ENCODE measurements around the gene PTGR3. TPM values are rescaled to one million over a fixed set of nuclear protein-coding genes. Genes with fewer than 3 reads are reported as not detected.

The PTGR3 gene
- total RNA-seq, 2 experiments from 2014 or later = 1.8 to 14.9 TPM

GRCh38 chr18:75201282-75202270 lies 7.4 kb downstream of the PTGR3 start:
- CTCF ChIA-PET (ENCODE audit: unreplicated experiment) = no interaction called here
- H4K20me1 ChIP-seq (ENCODE audit: insufficient read depth, low read length) = no peaks in the 10 kb centered on the region
- intact Hi-C loops (cut with micrococcal nuclease; ENCODE audit: unreplicated experiment) = no loop called here

GRCh38 chr18:75200605-75201280 lies 8.2 kb downstream of the PTGR3 start:
- DNase-seq (ENCODE audit: low spot score) = no peak
- Histone ChIP-seq H3K4me3 (ENCODE audit: low read depth, low read length, poor library complexity, severe bottlenecking) (no peak overlapping the region), H3K9me3 (ENCODE audit: low read length) (no peaks in the 10 kb centered on the region), H4K20me1 (ENCODE audit: insufficient read depth, low read length) (no peaks in the 10 kb centered on the region), H3K4me2 (ENCODE audit: low read length) (no peak overlapping the region), H2AFZ (ENCODE audit: low read length) (no peak overlapping the region), H3K9me2 (ENCODE audit: insufficient read depth, low read length) (no peaks in the 10 kb centered on the region), H3K79me2 (ENCODE audit: insufficient read depth, low read depth, low read length) (no peaks in the 10 kb centered on the region), H3K4me1 (ENCODE audit: insufficient read depth, low read length, poor library complexity, severe bottlenecking) (no peaks in the 10 kb centered on the region), H3K36me3 (ENCODE audit: insufficient read depth, low read length) (no peaks in the 10 kb centered on the region), H3K27ac (ENCODE audit: low read depth, low read length, poor library complexity, severe bottlenecking) (no peak overlapping the region)
- TF ChIP-seq EZH2phosphoT487 (IDR thresholded peaks at IDR 0.05; ENCODE audit: borderline replicate concordance, low read depth, low read length) (no peak), CTCF (conservative IDR thresholded peaks at IDR 0.05; ENCODE audit: low read length) (no peak)
- intact Hi-C loops (cut with micrococcal nuclease; ENCODE audit: unreplicated experiment) = no loop called here
- ChIA-PET POLR2A (no interaction called here), CTCF (ENCODE audit: unreplicated experiment) (no interaction called here)
- no TSS peak for BruUV-seq (replicated peaks)

More at GRCh38 chr18:75201282-75202270, 7.4 kb downstream of the PTGR3 start:
- BruUV-seq (replicated peaks) = no TSS peak
- Histone ChIP-seq H3K4me3 (ENCODE audit: low read depth, low read length, poor library complexity, severe bottlenecking) (no peak overlapping the region), H3K4me1 (ENCODE audit: insufficient read depth, low read length, poor library complexity, severe bottlenecking) (no peaks in the 10 kb centered on the region), H3K36me3 (ENCODE audit: insufficient read depth, low read length) (no peaks in the 10 kb centered on the region), H3K9me2 (ENCODE audit: insufficient read depth, low read length) (no peaks in the 10 kb centered on the region), H3K4me2 (ENCODE audit: low read length) (no peak overlapping the region), H3K27ac (ENCODE audit: low read depth, low read length, poor library complexity, severe bottlenecking) (no peak overlapping the region), H3K79me2 (ENCODE audit: insufficient read depth, low read depth, low read length) (no peaks in the 10 kb centered on the region), H3K9me3 (ENCODE audit: low read length) (no peaks in the 10 kb centered on the region), H2AFZ (ENCODE audit: low read length) (no peak overlapping the region)
- no peak for DNase-seq (ENCODE audit: low spot score)
- POLR2A ChIA-PET = no interaction called here
- no peak for TF ChIP-seq CTCF (conservative IDR thresholded peaks at IDR 0.05; ENCODE audit: low read length)
- no peak for TF ChIP-seq EZH2phosphoT487 (IDR thresholded peaks at IDR 0.05; ENCODE audit: borderline replicate concordance, low read depth, low read length)

Measured in OCI-LY7 (cell line).